HG03135 (cell line): Measurements from ENCODE around the gene OPA1.

ENCODE experiments used
- ATAC-seq: cut with Tn5 transposase; IDR thresholded peaks from one replicate; pipeline ENCODE4 v1.9.1; 2021; ENCODE audit warnings: mild to moderate bottlenecking, moderate library complexity; ENCODE audit not compliant: unreplicated experiment

The OPA1 gene

DNA sequence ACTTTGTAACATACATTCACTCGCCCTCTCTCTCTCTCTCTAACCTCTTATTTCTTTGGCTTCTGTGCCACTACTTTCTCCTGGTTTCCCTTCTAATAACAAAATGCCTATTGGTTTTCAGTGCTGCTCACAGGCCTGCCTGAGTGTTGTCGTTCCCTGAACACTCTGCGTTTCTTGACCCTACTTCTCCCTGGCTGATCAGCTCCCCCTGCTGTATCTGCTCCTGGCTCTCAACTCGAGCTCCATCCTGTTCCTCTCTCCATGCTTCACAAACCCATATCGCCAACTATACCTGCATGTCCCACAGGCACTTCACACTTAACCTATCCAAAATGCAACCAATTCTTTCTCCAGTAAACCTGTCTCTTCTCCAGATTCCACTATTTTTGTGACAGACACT is 111.4 kb downstream of the OPA1 start:
- no peak for ATAC-seq

DNA sequence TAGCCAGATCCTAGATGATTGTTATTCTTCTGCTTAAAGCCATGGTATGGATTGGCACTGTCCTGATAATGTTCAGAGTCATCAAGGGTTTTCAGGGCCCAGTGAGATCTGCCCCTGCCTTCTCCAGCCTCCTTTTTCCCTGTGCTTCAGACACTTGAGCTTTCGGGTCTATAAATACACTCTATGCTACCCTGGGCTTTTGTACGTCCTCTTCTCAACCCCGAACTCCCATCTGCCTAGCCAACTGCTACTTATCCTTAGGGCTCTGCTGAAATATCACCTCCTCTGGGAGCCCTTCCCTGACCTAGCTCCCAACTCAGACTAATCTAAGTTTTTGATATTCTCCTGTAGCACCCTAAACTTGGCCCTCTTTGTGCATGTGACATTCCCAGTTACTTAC is 115.3 kb downstream of the OPA1 start:
- ATAC-seq: no peak

DNA sequence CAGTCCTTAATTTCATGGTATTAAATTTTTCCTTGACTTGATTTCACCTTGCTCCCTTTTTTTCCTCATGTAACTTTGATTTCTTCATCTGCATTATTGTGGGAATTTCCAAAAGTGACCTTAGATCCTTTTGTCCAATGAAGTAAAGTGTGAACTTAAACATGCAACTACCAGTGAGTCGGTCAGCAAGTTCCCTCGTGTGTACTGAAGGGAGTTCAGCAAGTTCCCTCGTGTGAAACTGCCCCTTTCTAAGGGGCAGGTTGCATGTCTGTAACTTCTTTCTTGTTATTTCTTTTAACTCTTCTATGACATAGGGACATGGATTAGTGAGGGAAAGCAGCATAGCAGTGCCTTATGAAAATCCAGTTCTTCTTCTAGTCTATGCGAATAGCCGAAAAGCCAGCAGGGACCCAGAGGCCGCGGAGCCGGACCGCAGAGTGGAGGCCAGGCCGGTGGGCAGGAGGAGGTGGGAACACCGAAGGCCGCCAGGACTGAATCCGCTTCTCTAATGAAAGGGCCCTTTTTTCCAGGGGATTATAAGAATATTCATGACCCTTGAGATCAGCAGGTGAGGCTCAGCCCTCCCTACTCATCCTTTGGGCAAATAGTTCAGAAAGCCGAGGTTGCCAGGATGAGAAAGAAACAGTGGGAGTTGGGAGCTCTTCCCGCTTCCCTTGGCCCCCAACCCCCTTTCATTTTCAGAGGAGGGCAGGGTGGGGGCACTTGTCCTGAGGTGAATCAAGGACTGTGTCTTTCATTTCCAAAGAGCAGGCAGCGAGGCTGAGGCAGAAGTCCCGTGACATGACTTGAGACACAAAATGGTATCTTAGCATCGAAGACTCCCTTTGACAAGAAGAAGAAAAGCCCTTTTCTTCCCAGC is 117.5 kb downstream of the OPA1 start:
- ATAC-seq: no peak

DNA sequence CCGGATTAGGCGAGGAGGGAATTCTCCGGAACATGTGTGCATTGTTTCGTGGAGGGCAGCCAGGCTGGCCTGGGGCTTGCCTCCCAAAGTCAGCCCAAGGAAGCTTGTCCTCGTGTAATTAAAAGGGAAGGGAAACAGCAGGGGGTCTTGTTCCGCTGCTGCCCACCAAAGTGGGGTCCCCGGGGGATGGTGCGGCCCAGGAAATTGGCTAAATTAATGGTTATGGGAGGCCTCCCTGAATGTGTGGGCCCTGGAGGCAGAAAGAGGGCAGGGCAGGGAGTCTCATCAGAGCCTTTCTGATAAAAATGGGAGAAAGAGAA is 118.1 kb downstream of the OPA1 start:
- no peak for ATAC-seq

DNA sequence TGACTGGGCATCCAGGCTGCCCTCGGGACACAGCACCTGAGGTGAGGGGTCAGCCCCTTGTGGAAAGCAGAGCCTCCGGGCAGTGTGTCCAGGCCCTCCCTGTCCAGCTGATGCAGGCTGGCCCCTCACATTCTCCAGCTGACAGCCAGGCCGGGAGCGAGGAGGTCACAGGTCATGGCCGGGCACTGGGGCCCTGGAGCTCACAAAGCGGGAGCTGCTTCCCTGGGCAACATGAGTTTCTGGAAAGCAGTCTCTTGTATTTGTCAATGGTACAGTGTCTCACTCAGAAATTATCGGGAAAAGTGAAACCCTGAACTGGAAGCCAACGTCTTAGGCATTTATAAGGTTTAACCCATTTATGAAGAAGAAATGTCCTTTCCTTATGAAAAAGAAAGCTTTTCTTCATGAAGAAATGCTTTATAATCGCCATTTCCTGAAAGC is 118.5 kb downstream of the OPA1 start:
- no peak for ATAC-seq

DNA sequence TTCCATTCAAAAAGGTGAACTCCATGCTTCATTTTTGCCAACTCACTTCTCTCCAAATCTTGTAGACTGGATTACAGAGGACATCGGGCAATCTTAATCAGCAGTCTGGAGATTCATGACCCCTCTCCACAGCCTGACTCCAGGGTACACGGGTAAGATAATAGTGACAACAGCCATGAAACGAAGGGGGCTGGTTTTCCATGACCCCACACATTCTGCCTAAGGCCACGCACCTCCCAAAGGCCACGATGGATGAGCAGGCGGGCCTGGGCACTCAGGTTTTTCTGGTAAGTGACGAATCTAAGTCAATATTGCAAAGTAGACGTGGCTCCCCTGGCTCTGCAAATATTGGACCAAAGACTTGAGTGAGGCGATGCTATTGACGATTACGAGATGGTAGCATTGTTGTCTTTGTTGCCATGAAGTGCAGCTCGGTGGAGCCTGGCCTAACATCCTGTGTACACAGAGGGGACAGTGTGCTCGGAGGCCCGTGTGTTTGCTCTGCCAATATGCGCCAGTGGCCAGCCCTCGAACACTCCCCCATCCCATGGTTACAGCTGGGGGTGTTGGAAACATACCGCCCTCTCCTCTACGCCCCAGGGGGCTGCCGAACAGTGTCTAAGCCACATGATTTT is 119.1 kb downstream of the OPA1 start:
- ATAC-seq: no peak

DNA sequence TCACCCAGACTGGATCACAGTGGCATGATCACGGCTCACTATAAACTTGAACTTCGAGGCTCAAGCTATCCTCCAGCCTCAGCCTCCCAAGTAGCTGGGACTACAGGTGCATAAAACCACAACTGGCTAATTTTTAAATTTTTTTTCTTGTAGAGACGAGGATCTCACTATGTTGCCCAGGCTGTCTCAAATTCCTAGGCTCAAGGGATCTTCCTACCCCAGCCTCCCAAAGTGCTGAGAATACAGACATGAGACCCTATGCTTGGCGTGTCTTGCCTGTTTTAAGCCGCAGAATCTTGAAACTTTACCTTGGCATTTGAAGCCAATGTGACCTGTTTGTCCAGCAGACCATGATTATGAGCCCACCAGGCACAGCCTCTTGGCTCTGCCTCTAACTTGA is 119.9 kb downstream of the OPA1 start:
- ATAC-seq: no peak

DNA sequence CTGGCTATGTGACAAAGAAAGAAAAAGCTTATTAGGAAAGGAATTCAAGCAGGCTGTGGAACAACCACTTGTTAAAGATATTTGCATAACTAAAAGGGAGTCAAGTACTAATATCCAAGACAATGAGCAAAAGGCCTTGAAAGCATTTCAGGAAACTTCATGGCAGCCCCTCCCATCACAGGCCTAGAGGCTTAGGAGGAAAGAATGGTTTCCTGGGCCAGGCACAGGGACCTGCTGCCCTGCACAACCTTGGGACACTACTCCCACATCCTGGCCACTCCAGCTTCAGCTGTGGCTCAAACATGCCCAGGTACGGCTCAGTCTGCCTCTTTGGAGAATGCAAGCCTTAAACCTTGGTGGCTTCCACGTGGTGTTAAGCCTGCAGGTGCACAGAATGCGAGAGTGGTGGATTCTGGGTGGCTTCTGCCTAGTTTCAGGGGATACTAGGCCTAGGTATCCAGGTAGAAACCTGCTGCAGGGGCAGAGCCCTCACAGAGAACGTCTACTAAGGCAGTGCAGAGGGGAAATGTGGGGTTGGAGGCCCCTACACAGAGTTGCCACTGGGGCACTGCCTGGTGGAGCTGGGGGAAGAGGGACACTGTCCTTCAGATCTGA is 121.6 kb downstream of the OPA1 start:
- ATAC-seq: no peak

DNA sequence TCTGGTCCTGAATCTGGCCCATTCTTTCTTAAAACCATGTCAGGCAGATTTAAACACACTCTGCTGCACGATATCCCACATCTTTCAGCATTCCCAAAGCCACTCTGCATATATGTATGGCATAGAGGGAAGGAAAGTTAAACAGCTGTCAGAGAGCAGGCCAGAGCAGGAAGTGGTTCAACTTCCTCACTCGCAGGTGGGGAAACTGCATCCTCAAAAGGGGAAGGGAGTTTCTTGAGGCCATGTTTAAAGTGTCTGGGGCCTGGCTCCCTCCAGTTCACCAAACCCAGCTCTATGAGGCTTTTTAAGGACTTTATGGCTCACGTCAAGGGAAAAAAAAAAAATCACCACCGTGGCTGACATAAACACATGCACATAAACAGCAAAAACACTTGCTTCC is 123.1 kb downstream of the OPA1 start:
- no peak for ATAC-seq

DNA sequence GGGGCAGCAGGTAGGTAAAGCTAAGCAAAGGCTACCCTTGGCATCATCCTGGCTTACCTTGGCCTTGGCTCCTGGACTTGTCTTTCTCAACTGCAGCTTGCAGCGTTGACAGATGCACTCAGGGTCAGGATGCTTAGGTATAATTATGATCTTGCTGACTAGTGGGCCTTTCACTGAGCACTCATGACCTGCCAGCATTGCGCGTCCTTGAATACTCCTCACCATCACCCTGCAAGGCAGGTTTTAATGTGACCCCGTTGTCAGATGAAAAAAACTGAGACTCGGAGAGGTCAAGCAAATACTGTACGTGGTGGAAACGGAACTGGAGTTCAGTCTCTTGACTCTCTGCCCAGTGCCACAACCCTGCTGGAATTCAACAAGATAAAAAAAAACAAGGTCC is 126.7 kb downstream of the OPA1 start:
- ATAC-seq: no peak

DNA sequence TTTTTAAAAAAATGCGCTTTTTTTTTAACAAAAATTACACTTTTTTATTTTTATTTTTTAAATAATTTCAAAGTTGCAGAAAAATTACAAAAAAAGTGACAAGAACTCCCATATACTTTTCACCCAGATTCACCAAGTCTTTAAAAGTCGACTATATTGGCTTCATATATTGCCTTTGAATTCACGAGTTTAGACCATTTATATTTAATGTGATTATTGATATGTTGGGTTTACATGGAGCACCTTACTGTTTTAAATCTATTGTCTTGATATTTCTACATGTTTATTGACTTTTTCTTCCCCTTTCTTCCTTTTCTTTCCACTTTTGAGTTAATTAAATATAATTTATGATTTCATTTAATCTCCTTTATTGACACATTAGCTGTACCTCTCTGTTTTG is 127.2 kb downstream of the OPA1 start:
- no peak for ATAC-seq

DNA sequence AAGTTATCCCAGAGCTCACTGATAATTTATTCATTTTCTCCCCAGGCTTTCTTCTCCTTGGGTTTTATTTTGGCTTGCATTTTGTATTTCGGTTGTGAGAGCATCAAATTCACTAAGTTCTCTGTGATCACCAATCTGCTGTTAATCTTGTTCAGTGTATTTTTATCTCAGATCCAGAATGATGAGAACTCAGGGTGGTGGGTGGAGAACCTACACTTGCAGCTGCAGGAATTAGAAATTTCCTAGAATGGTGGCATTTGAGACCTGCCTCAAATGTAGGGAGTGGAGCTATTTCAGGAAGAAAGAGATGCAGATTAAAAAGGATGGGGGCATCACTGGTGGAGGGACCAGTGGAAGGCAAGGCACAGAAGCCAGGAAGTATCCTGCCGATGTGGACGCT is 129.6 kb downstream of the OPA1 start:
- no peak for ATAC-seq

DNA sequence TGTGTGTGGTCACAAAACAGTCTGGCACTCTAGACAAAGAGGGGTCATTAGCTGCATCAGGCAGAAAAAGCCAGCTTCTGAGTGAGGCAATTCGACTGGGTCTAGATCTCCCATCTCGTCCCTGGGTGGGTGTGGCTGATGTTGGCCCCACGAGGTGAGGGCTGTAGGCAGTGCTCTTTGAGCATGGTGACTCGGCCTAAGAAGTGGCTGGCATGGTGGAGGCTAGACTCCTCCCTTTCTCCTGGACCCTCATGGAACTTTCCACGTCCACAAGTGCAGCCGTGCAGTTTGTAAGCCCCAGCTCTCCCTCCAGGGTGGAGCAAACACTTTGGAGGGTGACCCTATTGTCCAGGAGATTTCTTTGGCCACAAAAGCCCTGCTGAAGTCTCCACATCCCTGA is 134.1 kb downstream of the OPA1 start:
- ATAC-seq: no peak

DNA sequence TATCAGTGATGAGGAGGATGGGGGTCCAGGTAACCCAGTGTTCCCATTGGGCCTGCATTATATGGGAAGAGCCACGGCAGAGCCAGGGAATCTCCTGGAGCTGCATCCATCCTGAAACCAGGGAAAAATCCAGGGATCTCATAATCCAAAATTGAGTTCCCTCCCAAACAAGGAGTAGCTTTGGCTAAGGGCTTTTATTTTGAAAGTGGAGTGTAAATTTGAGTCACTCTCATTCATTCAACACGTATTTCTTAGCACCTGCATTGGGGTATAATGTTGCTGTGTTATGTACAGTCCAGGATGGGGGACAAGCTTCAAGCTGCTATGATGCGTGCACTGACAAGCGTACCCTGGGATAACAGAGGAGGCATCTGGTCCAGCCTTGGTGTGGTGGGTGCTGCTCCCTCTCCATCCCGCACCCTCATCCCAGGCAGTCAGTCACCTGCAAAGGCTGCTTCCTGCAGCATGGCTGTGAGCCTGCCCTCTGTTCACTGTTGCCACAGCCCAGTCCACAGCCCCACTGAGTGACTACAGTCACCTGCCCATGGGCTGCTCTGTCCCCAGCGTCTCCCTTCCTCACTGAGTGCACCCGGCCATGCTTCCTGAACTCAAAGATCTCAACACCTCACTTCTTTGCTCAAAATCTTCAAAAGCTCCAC is 135.6 kb downstream of the OPA1 start:
- no peak for ATAC-seq

DNA sequence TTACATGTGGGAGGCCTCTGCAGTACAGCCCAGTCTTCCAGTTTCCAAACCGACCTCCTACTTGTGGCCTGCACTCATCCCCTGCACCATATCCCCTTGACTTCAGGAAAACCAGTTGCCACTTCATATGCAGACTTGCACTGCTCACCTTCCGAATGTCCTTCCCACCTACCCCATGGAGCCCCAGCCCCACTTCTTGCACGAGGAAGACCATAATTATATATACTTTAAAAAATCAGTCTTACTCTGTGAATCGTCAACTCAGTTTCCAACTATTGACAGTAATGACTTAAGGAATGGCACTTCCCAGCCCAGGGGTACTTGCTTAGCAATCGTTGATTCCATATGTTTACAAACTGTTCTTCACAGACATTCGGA is 136.1 kb downstream of the OPA1 start:
- ATAC-seq: no peak

DNA sequence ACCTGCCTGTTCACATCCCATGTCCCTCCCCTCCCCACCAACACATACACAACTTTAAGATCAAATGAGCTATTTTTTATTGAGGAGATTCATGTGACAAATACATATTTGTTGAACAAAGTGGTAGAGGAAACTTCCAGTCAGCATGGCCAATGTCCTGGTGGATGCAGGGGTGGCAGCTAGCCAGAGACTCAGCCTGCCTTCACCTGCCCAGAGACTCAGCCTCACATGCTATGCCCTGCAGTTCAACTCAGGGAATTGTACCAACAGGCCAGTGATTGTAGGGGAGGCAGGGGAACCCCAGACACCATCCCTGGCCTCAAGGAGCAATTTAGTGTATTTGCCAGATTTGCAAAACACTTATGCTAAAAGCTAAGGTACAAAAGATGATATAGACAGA is 136.6 kb downstream of the OPA1 start:
- no peak for ATAC-seq

DNA sequence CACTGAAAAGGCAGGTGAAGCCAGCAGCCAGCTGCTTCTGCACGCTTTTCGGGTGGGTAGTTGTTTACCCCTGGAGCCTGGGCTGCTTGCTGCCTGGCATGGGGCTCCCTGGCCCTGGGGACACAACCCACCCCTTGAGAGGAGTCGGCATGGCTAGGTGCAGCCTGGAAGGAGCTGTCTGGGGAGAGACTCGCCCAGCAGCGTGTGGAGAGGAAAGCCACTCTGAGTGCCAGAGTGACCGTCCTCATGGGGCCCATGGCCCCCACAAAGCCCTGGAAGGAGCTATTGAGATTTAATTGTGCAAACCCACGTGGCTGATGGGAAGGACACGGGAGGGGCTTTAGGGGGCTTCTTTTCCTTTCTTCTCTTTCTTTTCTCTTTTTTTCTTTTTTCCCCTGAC is 137.5 kb downstream of the OPA1 start:
- ATAC-seq: no peak

DNA sequence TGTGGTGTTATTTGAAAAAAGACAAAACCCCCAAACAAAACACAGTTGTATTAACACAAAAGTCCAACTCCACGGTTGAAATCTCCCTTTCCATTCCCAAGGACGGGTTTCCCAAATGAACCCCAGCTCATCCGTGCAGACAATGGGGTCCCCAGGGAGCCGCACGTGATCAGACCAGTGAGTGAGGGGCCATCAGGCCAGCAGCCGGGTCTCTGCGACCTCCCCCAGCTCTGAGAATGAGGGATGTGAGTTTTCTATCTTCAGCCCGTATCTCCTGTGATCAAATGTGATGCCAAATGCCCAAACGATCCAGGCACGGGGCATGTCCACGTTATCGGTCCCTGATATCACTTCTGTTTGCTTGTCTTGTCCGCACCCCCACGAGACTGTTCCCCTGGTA is 138.0 kb downstream of the OPA1 start:
- ATAC-seq: no peak

DNA sequence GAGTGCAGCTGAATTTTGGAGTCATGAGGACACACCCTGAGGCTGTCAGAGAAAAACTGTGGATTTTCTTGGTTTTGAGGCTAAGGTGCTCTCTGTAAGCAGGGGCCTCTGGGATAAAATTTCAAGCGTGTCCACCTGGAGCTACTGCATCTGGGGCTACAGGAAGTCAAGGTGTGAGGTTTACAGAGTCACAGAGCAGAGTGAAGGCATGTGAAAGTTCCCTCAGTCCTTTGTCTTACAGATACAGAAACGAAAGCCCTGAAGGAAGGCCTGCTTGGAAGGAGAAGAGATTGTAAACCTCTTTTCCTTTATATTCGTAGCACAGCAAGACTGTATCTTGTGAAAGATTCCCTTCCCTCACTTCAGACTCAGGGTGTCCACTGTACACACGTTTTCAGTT is 138.6 kb downstream of the OPA1 start:
- no peak for ATAC-seq

DNA sequence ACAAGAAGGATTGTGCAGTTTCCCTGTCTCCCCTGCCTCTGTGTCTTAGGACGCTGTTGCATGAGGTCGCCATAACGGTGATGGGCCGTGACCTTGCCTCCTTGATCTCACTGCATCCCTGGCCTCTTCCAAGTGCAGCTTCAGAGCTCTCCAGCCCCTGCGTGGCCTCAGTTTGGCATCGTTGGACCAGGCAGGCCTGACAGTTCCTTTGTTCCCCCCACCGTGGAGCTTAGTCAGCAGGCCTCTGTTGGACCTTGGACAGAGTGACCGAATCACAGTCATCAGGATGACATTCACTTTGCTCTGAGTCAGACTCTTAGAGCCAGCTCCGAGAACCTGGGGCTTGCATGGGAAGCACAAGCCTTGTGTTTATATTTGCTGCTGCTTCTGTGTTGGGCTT is 139.4 kb downstream of the OPA1 start:
- ATAC-seq: no peak

DNA sequence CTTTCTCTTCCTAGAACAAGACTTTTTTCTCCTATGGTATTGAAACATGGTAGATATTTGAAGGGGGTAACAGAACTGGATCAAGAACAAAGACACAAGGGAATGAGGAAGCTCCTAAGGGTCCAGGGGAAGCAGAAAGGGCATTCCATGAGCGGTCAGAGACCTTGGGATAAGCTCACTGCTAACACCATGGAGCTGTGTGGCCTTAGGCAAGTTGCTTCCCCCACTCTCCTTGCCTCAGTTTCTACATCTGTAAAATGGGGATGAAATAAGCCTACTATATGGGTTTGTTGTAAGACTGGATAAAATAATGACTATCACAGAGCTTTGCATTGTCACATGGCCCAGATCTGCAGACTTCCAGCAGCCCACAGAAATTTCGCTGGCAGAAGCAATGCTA is 139.8 kb downstream of the OPA1 start:
- ATAC-seq: no peak
